ENCODE results near the gene SKIDA1.

SKIDA1 gene

GRCh38 chr10:21481407-21481806 lies 44.1 kb downstream of the SKIDA1 start:
- H3K4me1 ChIP-seq: no peaks in the 10 kb centered on the region
- H3K4me3 ChIP-seq (ENCODE audit: low read depth, low read length): no peak overlapping the region
- TF ChIP-seq, protein P1, sequence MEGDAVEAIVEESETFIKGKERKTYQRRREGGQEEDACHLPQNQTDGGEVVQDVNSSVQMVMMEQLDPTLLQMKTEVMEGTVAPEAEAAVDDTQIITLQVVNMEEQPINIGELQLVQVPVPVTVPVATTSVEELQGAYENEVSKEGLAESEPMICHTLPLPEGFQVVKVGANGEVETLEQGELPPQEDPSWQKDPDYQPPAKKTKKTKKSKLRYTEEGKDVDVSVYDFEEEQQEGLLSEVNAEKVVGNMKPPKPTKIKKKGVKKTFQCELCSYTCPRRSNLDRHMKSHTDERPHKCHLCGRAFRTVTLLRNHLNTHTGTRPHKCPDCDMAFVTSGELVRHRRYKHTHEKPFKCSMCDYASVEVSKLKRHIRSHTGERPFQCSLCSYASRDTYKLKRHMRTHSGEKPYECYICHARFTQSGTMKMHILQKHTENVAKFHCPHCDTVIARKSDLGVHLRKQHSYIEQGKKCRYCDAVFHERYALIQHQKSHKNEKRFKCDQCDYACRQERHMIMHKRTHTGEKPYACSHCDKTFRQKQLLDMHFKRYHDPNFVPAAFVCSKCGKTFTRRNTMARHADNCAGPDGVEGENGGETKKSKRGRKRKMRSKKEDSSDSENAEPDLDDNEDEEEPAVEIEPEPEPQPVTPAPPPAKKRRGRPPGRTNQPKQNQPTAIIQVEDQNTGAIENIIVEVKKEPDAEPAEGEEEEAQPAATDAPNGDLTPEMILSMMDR (IDR thresholded peaks at IDR 0.05; ENCODE audit: low read depth, low read length): no peak
- H3K36me3 ChIP-seq: no peaks in the 10 kb centered on the region
- DNase-seq: no peak
- H3K9me3 ChIP-seq: no peaks in the 10 kb centered on the region
- no peaks in the 10 kb centered on the region for H3K27me3 ChIP-seq

DNA sequence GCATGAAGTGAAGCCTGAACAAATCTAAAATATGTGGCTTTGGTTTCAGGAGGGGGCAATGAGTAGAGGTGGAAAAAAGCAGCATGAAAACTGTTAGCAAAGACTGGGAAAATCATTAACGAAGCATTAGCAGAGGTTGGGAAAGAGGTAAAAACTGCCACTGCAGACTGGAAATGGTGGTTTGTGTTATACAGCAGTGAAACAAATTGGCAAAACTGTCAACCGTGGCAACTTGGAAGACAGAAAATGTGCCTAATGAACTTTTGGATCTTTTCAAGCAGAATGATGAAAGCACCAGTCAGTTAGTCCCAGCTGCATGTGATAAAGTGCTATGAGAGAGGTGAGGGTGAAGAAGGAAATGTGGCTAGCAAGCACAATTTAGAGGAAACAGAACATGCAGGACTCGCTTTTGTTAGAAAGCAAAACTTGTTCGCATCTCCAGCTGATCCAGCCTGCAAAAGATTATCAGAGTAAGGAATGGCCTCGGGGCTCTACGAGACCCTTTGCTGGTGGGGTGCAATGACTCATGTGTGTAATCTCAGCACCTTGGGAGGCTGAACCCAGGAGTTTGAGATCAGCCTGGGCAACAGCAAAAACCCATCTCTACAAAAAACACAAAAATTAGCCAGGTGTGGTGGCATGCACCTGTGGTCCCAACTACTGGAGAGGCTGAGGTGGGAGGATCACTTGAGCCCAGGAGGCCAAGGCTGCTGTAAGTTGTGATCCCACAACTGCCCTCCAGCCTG lies 45.7 kb downstream of the SKIDA1 start:
- no peak overlapping the region for H3K4me3 ChIP-seq (ENCODE audit: low read depth, low read length)
- no peaks in the 10 kb centered on the region for H3K4me1 ChIP-seq
- no peaks in the 10 kb centered on the region for H3K27me3 ChIP-seq
- no peaks in the 10 kb centered on the region for H3K36me3 ChIP-seq
- no peak for DNase-seq
- H3K9me3 ChIP-seq: no peaks in the 10 kb centered on the region
- TF ChIP-seq, protein P1 (IDR thresholded peaks at IDR 0.05; ENCODE audit: low read depth, low read length): no peak

GRCh38 chr10:21475393-21475792 lies 50.1 kb downstream of the SKIDA1 start:
- TF ChIP-seq, protein P1 (IDR thresholded peaks at IDR 0.05; ENCODE audit: low read depth, low read length): no peak
- Histone ChIP-seq H3K4me3 (ENCODE audit: low read depth, low read length) (no peak overlapping the region), H3K9me3 (no peaks in the 10 kb centered on the region), H3K27me3 (no peaks in the 10 kb centered on the region), H3K36me3 (no peaks in the 10 kb centered on the region), H3K4me1 (no peaks in the 10 kb centered on the region)
- no peak for DNase-seq

DNA sequence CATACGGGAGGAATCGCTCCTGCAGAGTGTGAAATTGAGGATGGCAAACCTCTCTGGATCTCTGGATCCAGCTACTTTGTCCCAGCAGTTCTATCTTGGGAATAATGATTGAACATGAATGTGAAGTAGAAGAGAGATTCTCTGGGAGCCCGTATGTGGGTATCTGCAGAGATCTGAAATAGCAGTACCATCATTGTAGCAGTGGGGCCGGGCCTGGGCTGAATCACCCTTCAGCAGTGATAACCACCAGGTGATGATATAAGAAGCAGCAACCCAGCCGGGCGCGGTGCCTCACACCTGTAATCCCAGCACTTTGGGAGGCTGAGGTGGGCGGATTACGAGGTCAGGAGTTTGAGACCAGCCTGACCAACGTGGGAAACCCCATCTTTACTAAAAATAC lies 51.9 kb downstream of the SKIDA1 start:
- H3K36me3 ChIP-seq: no peaks in the 10 kb centered on the region
- H3K27me3 ChIP-seq: no peaks in the 10 kb centered on the region
- TF ChIP-seq, protein P1 (IDR thresholded peaks at IDR 0.05; ENCODE audit: low read depth, low read length): no peak
- DNase-seq: no peak
- no peak overlapping the region for H3K4me3 ChIP-seq (ENCODE audit: low read depth, low read length)
- H3K9me3 ChIP-seq: no peaks in the 10 kb centered on the region
- H3K4me1 ChIP-seq: no peaks in the 10 kb centered on the region

- no peak for DNase-seq
- H3K27me3 ChIP-seq: no peaks in the 10 kb centered on the region
- no peaks in the 10 kb centered on the region for H3K4me1 ChIP-seq
- no peak overlapping the region for H3K4me3 ChIP-seq (ENCODE audit: low read depth, low read length)
- no peaks in the 10 kb centered on the region for H3K36me3 ChIP-seq
- no peaks in the 10 kb centered on the region for H3K9me3 ChIP-seq
- TF ChIP-seq, protein P1 (IDR thresholded peaks at IDR 0.05; ENCODE audit: low read depth, low read length): no peak
Observed at GRCh38 chr10:21473135-21473534, 52.3 kb downstream of the SKIDA1 start.

- TF ChIP-seq, protein P1 (IDR thresholded peaks at IDR 0.05; ENCODE audit: low read depth, low read length): no peak
- Histone ChIP-seq H3K4me3 (ENCODE audit: low read depth, low read length) (no peak overlapping the region), H3K27me3 (no peaks in the 10 kb centered on the region), H3K4me1 (no peaks in the 10 kb centered on the region), H3K36me3 (no peaks in the 10 kb centered on the region), H3K9me3 (no peaks in the 10 kb centered on the region)
- DNase-seq: no peak
Observed at GRCh38 chr10:21468086-21468485, 57.4 kb downstream of the SKIDA1 start.
